HG03045 (cell line): Measurements from ENCODE around the gene ACADSB.
A peak's percentile ranks its signal among the peaks of the same experiment; 100 is the strongest.

Experiments
- ATAC-seq: cut with Tn5 transposase; IDR thresholded peaks from one replicate; pipeline ENCODE4 v1.9.1; 2021; ENCODE audit warnings: mild to moderate bottlenecking, moderate library complexity; ENCODE audit not compliant: unreplicated experiment

ACADSB gene

DNA sequence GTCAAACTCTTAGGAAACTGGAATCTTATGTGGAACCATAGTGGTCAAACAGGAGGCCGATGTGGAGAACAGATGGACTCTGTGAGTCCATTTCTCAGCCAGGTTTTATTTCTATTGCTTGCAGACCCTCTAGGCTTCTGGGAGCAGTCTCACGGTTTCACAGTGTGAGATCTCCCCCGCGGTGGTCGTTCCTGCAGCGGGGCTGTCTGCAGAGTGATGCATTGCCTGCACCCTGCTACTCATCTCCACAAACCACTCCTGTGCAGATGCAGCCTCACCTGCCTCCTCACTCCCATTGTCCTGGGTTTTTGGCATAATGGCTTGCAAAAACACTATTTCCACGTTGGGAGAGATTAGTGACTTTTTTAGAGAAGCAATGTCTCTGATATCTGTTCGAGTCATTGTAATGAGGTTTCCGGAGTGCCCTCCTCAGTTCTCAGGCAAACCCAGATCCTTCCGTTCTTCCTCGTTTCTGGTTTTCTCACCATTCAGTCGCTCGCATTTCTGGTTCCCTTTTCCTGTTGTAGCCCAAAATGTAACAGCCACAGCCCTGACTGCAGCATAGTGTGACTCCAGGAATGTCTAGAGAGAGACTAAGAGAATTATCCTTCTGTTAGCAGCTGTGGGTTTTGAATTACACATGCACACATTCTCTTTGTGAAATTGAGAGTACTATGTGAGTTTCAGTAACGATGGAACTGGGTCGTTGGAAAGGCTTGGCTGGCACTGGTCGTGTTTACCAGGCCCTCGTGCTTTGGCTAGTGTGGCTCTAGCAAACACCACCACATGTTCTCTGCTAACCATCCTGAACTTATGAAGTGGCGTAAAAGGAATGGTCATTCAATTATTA, 30.2 kb downstream of the ACADSB start:
- no peak for ATAC-seq

DNA sequence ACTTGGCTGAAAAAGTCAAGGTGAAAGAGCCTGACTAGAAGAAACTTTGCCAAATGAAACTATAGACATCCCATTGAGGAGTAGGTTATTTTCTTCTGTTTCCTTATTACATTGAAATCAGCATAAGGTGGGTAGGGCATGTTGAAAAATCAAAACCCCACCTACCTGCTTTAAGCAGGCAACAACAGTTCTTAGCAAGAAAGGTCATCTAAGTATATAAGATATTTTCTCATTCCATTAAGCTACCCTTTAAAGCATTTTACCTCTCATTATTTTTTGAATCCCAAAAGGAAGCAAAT, 30.8 kb downstream of the ACADSB start:
- ATAC-seq: no peak

DNA sequence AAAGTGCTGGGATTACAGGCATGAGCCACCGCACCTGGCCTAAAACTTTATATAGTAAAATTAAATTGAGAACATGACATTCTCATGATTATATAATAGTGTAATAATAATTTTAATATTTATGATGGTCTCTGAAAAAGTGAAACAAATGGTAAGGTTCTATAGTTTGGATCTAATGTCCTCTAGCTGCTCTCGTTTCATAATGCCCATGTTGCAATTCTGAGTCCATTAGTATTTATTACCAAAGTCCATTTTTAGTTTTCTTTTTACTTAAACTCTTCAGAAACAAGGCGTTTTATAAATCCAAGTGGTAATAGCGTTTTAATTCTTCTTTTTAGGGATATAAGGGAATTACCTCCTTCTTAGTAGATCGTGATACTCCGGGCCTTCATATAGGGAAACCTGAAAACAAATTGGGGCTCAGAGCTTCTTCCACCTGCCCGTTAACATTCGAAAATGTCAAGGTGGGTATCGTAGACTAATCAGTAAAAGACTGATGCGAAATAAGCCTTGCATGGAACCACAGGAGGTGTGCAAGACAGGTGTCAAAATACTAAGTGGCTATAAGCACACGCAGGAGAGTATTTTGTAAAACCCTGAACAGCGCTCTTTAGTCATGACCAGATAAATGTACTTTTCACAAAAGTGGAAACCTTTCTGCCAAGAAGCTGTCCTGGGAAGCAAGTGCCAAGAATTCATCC, 34.1 kb downstream of the ACADSB start:
- ATAC-seq: no peak

DNA sequence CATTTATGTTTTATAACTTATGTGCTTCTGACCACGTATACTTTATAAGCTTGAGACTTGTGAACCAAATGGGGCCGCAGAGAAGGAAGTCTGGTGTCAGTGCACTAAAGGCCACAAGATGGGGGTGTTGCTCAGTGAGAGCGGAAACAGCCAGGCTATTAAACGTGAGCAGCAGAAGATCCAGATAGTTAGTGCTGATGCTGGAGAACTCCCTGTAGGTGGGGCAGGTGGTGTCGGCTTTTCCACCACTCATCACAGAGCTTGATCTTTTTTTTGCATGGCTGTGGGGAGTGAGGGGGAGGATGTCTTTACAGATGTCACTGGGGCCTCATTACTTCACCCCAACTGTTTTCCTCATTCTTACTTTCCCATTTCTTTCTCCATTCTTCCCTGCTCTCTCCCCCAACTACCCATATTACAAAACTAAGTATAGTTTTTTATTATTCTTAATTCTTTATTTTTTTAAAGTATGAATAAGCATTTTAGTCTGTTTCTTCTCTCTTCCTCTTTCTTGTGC, 34.7 kb downstream of the ACADSB start:
- ATAC-seq: peak; percentile 62

DNA sequence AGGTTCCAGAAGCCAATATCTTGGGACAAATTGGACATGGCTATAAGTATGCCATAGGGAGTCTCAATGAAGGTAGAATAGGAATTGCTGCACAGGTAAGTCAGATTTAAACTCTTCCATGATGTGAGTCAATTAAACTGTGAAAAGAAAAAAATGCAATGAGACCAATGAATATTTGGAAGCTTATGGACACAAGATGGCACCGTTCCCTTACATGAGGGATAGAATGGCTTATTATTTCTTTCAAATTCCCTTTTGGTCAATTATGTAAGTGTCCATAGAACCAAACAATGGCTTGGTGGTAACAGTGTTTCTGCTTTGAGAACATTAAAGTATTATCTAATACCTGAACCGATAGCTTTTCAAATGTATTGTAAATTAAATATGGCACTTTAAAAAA, 35.6 kb downstream of the ACADSB start:
- no peak for ATAC-seq

DNA sequence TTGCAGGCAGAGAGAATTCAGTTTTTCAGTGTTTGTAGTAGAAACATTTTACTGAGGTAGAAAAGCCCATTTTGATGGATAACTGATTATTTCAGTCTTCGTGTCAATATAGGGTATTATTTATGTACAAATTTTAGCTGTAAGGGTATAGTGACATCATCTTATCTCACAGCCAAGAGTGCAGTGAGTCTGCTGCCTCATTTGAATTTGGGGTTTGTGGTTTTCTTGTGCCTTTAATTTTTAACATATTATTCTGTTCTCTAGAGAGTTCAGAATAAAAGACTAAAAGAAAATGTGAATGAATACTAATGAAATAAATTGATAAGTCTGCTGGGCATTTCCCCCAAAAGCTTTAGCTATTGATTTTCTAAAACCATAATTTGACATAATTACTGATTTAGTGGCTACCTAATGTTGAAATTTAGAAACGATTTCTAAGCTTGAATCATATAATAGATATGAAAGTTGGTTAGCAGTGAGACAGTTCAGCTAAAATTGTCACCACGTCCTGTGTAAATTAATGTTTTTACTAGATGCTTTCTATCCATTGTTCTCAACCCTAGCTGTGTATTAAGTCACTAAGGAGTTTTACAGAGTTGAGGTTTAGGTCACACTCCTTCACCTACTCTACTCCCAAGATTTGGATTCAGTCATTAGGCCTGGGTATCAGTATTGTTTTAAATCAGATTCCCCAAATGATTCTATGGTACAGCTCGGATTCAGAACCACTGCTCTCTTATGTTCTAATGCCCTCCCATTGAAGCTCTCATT, 37.3 kb downstream of the ACADSB start:
- ATAC-seq: no peak

GRCh38 chr10:123057968-123058367, 49.2 kb downstream of the ACADSB start:
- ATAC-seq: no peak

DNA sequence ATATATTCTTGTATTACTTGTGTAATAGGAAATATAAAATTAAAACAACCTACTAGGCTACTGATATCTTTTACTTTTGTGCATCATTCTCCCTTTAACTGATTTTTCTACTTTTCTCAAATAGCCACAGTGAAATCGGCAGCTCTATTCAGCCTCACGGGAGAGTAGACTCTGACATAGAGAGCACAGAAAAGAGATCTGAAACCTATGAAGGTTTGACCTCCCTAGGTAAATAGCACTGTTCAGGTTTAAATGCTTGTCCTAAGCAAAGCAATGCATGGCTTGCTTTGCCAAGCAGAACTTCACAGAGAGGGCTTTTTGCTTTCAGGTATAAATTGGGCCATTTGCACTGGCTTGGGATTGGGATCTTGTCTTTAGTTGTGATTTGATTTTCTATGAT, 53.1 kb downstream of the ACADSB start:
- no peak for ATAC-seq

GRCh38 chr10:123062726-123063125, 53.9 kb downstream of the ACADSB start:
- ATAC-seq: no peak

DNA sequence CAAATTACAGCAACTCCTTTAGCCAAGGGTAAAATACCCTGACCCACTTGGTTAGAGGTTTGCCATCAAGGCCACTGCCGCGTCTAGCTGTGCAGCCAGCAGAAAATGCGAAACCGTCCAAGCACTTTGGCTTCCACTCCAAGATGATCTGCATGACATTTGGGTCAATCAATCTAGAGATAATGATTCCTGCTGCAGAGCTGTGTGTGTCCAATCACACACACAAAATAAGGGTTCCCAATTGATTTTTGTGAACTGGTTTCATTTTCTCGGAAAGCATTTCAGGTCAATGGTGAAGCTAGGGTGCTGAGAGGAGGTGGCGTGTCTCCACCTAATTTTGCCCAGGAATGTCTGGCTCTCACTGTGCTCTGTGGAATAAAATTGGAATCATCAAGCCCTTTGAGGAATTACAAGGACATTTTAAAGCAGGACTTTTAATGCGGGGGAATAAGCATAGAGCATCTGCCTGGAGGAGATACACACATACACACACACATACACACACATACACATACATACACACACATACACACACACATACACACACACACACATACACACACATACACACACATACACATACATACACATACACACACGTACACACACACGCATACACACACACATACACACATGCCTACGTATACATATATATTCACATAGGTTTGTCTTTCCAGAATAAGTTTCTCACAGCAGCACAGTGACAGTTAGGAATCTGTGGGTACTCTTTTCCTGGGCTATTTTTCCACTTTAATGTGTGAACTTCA, 59.5 kb downstream of the ACADSB start:
- ATAC-seq: no peak

DNA sequence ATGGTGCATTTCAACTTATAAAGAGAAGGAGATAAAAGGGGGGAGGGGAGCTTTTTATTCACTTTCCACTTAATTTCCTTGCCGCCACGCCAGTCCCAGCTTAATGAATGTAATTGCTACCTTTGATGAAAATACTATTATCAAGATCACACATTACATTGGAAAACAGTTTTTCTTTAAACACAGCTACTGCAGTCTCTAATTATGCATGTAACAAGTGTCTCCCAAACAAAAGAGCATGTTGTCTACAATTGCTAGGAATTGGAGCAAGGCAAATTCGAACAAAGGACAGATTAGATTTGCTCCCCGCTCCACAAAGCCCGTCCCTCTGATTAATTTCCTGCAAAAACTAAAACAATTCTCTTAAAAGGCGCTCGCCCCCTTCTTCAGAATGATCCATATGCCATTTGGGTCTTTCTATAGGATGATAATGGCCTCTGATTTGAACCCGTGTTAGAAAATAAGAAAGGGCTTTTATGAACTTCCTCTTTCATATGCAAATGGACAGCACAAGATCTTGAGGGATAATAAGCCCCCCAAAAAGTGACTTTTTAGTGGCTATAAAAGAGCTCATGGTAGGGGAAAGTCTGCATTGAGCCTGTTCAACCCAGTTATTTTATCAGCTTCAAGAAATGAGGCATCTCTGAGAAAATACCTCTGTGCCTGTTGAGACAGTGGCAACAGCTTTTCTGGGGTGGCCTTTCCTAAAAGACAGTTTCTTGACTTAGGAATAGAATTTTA, 60.6 kb downstream of the ACADSB start:
- no peak for ATAC-seq

- ATAC-seq: no peak
These were observed 64.4 kb downstream of the ACADSB start for GRCh38 chr10:123073187-123073586.

GRCh38 chr10:123074215-123074614, 65.4 kb downstream of the ACADSB start:
- ATAC-seq: no peak

DNA sequence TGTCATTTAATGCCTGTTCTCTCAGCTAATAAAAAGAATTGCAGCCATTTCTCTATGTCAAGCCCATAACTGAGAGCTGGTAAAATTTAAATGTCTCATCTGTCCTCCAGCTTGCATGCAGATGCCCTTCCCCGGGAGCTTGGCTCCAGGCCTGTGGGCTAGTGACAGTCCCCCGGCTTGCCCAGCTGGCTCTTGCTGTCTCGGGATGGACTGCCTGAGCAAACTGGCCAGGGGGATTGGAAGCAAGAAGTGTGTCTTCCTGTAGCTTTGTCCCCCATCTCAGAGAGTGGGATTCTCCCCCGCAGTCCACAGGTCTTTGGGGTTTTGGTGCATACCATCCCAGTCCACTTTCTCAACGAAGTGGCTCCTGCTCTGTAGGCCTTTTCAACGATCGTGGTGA, 73.1 kb downstream of the ACADSB start:
- ATAC-seq: no peak

DNA sequence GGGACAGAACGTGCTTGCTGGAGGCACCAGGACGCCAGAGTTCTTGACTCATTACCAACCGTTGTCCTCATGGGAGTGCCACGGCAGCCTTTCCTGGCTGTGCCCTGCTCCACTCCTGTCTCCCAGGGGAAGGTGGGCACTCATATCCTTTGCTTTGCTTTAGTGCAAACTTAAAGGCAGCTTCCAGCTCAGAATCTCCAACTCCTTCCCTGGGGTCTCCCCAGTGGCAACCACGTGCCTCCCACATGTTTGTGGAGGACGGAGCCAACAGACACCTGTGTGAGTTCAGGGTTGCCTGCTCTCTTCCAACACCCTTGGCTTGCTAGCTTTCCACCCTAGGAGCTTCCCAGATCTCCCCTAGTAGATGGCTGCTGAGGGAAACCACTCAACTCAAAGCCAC, 75.0 kb downstream of the ACADSB start:
- no peak for ATAC-seq

GRCh38 chr10:123086281-123086680, 77.5 kb downstream of the ACADSB start:
- ATAC-seq: no peak

- no peak for ATAC-seq
These were observed 78.5 kb downstream of the ACADSB start for GRCh38 chr10:123087348-123087747.

DNA sequence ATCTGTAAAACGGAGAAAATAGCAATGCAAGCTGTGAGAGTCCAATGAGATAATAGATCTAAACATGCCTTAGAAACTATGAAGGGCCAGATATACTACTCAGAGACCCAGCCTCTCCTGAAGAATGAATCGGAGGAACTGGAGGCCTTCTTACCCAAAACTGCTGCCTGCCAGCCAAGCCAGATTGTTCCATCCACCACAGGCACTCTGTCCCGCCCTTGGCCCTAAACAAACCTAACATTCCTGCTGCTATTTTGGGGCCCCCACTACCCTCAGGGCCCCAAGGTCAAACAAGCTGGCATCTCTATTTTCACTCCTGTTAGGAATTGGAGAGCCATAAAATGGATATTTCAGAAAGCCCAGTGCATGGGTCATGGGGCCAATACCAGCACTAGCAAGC, 79.0 kb downstream of the ACADSB start:
- ATAC-seq: no peak

DNA sequence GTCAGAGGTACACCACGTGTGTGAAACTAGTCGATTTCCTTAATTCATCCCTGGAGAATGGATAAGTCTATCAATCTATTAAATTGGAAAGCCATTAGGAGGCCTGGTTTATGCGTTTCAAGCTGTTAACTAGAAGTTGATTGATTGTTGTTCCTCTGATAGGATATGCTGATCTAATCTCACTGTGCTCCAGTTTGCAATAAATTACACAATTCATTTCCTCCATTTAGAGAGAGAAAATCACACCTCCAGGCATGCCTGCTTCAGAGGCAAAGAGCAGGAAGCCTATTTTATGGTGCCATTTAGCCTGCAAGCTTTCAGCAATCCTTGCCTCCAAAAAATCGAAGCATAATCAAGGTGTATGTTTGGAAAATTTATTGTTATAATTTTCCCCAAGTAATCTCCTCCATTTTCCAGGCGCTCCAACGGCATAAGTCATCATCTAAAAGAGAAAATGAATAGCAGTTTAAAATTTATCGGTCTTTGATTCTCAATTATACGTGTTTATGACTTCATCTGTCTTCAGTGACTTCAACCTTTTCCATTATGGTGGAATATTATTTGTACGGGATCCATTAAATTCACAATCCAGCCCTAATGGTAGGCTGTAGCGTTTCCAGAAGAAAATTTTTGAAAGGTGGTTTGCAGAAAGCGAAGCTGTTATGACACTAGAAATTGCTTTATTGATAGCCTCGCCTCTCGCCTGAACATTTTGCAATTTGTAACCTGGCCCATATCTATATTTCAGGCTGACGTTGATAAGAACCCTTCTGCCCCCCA, 84.0 kb downstream of the ACADSB start:
- no peak for ATAC-seq
